Urothelium cell line (cell line): ENCODE results near the gene CD72.
"Not testable (repeated sequence)": the region's sequence is repeated elsewhere in the genome, so short reads cannot be mapped to it uniquely, and the experiment has no call there.

ENCODE experiments used
- DNase-seq: peaks from one replicate; pipeline ENCODE4 v3.0.0; 2011; ENCODE audit warnings: low spot score, mixed read lengths
- FAIRE-seq: peaks from 2 replicates; lab custom pipeline; 2011; peaks lifted over from hg19 to GRCh38; lab: Jason Lieb, UNC

The CD72 gene

DNA sequence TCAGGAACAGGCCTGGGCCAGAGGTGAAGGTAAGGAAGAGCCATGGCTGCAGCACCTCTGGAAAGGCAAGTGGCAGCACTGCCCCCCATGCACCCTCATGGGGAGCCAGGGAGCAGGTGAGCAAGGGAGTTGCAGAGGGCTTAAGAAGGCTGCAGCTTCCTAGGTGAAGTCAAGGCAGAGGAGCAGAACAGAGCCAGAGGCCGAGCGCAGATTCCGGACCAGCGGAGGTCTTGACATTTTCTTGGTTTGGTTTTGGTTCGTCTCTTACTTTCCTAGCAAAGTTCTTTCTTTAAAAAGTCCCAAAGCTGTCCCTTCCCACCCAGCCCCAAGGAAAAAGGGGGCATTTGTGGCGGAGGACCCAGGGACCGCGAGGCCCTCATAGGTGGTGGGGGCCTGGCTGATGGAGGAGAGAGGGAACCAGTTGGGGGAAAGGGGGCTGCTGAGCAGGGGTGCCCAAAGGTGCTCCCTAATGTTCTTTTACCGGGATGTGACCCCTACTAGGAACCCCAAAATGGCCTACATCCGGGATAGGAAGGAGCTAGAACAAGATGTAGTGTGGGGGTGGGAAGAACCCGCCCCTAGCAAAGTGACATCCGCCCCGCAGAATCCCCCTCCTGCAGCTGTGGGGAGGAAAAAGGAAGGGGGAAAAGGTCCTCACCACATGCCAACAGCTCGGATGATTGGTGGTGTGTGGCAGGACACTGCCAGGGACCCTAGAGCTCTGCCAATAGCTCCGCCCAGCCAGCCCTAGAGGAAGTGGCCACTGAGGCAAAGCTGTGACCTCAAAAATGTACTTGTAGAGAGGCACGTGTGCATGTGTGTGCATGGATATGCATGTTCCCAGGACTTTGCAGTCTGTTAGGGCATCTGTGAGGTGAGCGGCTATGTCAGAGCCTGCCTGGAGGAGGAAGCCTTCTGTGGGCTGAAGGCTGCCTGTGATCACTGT lies 914 bp upstream of the CD72 start:
- FAIRE-seq = no peak
- DNase-seq = no peak

- DNase-seq = no peak
- no peak for FAIRE-seq
Measured at GRCh38 chr9:35617548-35617947, 665 bp downstream of the CD72 start.

DNA sequence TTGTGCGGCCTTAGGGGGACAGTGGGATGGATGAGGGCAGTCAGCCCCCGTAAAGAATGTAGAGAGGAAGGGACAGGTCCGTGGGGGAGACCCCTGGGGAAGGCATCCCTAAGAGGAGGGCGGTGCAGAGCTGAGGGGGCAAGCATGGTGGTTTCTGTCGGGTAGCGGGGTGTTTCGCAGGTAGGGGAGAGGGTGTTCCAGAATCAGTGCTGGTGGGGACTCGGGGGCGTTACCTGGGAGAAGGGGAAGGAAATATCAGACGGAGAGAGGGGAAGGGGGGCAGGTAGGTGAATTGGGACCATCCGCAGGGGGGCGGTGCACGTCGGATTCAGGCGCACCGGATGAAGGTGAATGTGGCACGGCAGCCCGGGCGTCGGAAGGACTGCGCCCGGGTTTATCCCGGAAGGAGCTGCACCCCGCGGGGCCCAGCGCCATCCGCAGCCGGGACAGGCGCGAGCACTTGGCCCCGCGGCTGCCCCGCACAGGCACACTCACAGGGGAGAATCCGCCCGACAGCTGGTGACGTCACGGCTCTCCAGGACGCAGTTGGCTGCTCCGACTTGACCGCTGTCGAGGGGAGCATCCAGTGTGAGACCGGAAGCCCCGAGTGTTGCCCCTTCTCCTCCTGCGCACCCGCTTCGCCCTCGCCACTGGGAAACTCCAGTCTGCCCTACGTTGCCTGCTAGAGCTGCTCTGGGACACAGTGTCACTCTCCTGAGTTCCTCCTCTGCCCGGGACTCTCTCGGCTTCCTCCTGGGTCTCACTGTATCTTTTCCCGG lies 1.3 kb downstream of the CD72 start:
- no peak for DNase-seq
- FAIRE-seq = no peak

DNA sequence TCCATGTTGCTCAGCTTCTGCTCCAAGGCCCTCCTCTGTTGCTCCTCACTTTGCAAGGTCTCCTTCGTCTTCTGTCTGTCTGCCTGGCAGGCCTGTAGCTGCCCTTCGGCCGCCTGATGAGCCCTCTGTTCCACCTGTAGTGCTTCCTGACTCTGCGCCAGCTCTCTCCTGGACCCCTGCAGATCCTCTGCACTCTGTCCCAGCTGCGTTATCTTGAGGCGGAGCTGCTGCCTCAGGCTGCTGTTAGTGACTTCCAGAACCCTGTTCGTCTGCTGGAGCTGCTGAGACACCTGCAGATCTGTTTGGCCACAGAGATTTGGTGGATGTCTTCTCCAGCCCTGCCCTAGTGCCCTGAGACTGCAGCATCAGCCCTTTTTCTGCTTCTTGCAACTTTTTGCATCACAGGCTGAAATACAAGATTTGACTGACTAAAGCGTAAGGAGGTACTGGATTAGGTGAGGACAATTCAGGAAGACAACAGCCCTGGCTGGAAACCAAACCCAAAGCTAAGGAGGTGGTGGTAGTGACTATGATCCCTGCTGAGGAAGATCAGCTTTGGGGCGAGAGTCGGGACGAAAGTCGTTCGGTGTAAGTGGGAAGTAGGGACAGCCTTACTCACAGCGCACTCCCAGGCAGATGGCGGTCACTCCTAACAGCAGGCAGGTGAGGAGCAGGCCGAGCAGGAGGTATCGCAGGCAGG lies 2.1 kb downstream of the CD72 start:
- no peak for DNase-seq
- FAIRE-seq = no peak

- DNase-seq (no peak), FAIRE-seq (peak; percentile 44)
Measured at GRCh38 chr9:35612843-35613242, 5.4 kb downstream of the CD72 start.

GRCh38 chr9:35612066-35612465 lies 6.1 kb downstream of the CD72 start:
- DNase-seq, FAIRE-seq: not testable (repeated sequence)

GRCh38 chr9:35611230-35611797 lies 6.9 kb downstream of the CD72 start:
- peak; percentile 58 for DNase-seq
- peak; percentile 44 for FAIRE-seq

DNA sequence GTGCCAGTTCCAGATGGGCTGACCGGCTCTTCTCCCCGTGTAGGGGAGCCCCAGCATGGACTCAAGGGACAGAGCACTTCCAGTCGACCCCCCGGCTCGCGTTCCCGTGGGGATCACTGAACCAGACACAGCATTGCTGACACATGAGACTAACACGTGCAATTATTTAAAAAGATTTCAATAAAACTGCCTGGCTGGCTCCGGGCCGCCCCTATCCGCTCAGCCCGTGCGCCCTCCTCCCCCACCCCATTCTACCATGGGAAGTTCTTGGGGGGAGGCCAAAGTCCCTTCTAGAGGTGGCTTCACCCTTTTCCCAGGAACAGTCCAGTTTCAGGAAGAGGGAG lies 8.4 kb downstream of the CD72 start:
- DNase-seq (no peak), FAIRE-seq (no peak)

DNA sequence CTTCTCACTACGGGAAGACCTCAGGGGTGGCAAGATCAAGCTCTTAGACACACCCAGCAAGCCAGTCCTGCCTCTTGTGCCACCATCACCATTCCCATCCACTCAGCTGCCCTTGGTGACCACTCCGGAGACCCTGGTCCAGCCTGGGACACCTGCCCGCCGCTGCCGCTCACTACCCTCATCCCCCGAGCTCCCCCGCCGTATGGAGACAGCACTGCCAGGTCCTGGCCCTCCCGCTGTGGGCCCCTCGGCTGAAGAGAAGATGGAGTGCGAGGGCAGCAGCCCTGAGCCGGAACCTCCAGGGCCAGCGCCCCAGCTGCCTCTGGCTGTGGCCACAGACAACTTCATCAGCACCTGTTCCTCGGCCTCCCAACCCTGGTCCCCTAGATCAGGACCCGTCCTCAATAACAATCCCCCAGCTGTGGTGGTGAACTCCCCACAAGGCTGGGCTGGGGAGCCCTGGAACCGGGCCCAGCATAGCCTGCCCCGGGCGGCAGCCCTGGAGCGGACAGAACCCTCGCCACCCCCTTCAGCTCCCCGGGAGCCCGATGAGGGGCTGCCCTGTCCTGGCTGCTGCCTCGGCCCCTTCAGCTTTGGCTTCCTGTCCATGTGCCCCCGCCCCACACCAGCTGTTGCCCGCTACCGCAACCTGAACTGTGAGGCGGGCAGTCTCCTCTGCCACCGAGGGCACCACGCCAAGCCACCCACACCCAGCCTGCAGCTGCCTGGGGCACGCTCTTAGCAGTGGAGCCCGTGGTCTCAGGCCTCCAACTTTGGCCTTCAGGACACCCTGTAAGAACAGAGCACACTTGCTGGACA lies 9.0 kb downstream of the CD72 start:
- no peak for FAIRE-seq
- no peak for DNase-seq

- no peak for DNase-seq
Measured at GRCh38 chr9:35608221-35608620, 10.0 kb downstream of the CD72 start.

DNA sequence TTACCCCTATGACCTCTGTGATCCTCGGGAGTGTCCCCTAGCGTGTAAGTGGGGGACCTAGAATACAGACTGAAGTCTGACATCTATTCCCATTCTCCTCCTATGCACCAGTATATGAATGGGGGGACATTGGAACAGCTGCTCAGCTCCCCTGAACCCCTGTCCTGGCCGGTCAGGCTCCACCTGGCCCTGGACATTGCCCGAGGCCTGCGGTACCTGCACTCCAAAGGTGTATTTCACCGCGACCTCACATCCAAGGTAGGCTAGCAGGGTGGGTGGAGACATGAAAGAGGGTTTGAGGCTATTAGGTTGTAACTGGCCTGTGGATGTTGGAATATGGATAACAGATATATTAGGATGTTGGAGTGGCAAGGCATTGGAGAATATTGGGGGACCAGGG lies 11.5 kb downstream of the CD72 start:
- no peak for DNase-seq
- FAIRE-seq = no peak

More at GRCh38 chr9:35608221-35608620, 10.0 kb downstream of the CD72 start:
- FAIRE-seq = no peak

GRCh38 chr9:35606138-35606504 lies 12.1 kb downstream of the CD72 start:
- FAIRE-seq = no peak
- no peak for DNase-seq

GRCh38 chr9:35605351-35606137 lies 12.7 kb downstream of the CD72 start:
- DNase-seq (no peak), FAIRE-seq (no peak)

DNA sequence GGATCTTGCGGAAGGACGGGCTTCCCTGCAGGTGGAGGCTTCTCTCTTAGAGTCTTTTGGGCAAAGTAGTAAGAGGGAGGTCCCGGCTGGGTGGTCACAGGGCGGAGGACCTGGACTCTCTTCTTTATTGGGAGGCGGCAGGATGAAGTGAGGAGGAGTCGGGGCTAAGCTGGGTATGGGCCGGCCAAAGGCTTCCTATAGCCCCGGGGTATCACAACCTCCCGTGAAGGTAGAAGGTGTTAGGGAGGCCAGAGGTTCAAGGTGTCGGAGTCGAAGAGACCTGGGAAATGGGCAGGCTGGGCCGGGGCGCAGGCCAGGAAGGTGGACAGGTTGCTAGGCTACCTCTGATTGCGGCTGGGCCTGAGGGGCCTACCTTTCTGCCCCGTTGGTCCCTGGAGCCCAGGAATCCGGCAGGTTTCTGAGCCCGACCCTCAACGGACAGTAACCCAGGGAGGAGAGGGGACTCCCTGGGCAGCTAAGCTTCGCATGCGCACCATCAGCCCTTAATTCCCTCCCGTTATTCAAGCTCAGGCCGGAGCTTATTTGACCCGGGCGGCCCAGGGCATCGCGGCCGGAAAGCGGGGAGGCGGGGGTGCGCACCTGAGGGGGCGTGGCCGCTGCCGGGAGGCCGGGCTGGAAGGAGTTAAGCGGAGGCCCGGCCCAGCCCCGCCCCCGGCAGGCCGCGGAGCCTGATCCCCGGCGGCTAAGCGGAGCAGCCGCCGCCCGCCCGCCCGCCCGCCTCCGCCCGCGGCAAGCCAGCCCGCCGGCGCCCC lies 13.4 kb downstream of the CD72 start, which contains the start of gene TESK1:
Gene TESK1 (plus strand): TSS at position 685 of the 773 bp plus-strand sequence. CDS start 358 bp downstream, outside the sequence.
- DNase-seq = peak; percentile 93
- FAIRE-seq = no peak

- FAIRE-seq (peak; percentile 97), DNase-seq (peak; percentile 100)
Measured at GRCh38 chr9:35603986-35604577, 14.1 kb downstream of the CD72 start.

- FAIRE-seq (peak; percentile 44), DNase-seq (peak; percentile 28)
Measured at GRCh38 chr9:35603506-35603985, 14.7 kb downstream of the CD72 start.

DNA sequence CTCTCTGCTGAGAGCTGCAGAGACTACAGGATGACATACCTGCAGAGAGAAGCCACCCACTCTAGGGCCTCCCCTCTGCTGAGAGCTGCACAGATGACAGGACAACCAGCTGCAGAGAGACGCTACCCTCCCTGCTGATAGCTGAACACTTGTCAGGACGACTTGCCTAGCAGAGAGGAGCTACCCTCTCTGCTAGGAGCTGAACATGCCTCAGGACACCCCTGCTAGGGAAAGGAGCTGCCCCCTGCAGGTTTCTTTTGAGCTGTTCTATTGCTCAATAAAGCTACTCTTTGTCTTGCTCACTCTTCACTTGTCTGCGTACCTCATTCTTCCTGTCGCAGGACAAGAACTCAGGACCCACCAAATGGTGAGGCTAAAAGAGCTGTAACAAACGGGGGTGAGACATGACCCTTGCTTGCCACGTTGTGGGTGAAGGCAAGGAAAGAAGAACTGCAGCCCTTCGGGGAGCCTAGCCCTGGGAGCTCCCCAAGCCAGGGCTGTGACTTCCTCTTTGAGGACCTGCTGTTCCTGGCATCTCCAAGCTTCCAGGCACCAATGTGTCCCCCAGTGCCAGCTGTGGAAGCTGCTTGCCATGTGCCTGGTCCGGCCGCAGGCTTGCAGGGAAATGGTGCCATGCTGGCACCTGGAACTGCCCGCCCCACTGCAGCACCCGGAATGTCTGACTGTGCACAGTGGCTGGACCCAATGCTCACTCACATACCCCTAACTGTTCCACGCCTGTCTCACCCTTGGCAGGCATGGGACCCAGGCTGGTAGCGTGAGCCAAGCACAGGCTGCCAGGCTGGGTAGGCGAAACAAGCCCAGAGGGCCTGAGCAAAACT lies 18.2 kb downstream of the CD72 start:
- DNase-seq = no peak
- FAIRE-seq = no peak
